A549 (cell line): ENCODE results near the gene IREB2. TPM values are rescaled to one million over a fixed set of nuclear protein-coding genes. Genes with fewer than 3 reads are reported as not detected.

Experiments used
- ATAC-seq, 2 experiments: fragments of 200-7000 bp in 1 of 2; fragments of >200 bp in 1 of 2; cut with Nextera tagmentation in 1 of 2; cut with Tn5 transposase in 1 of 2; 3 replicates each; pipeline versions ENCODE4 v1.8.0 to v1.9.1; 2018 to 2020; ENCODE audit warnings: mild to moderate bottlenecking in 1 of 2, moderate library complexity in 1 of 2
- CTCF ChIA-PET: fragments of 300-600 bp; sonication (Branson Sonifier 250); formaldehyde crosslinking; extraction: SDS; loops from one replicate; lab custom pipeline; 2021; ENCODE audit warnings: antibody characterized with exemption, inconsistent platforms; lab: Yijun Ruan, JAX
- POLR2A ChIA-PET: fragments of 350-600 bp; formaldehyde crosslinking; extraction: SDS; loops from one replicate; lab custom pipeline; 2021; ENCODE audit warnings: antibody characterized with exemption, inconsistent platforms; lab: Yijun Ruan, JAX
- DNase-seq, 2 experiments: peaks; one replicate each; pipeline versions ENCODE4 v3.0.0 to v3.0.0-alpha.2; 2011 to 2016; ENCODE audit warnings: low read depth in 1 of 2, low spot score in 1 of 2
- FAIRE-seq: peaks from 2 replicates; lab custom pipeline; 2011; peaks lifted over from hg19 to GRCh38; lab: Jason Lieb, UNC
- H3K27ac ChIP-seq, 2 experiments: fragments of >200 bp; sonication (Bioruptor Twin); formaldehyde crosslinking; 3 replicates each; pipeline ENCODE4 v1.5.1; 2016 to 2017
- H3K4me1 ChIP-seq: fragments of >200 bp; sonication (Bioruptor Twin); formaldehyde crosslinking; 3 replicates; pipeline ENCODE4 v1.6.1; 2016
- H3K4me2 ChIP-seq: fragments of >200 bp; sonication (Bioruptor Twin); formaldehyde crosslinking; 3 replicates; pipeline ENCODE4 v1.6.1; 2016
- H3K4me3 ChIP-seq: fragments of >200 bp; sonication (Bioruptor Twin); formaldehyde crosslinking; 3 replicates; pipeline ENCODE4 v1.5.1; 2016
- H3K9me3 ChIP-seq: fragments of >200 bp; sonication (Bioruptor Twin); formaldehyde crosslinking; 3 replicates; pipeline ENCODE4 v1.6.1; 2016
- BHLHE40 ChIP-seq: IDR thresholded peaks from 2 replicates; pipeline ENCODE4 v1.6.1; 2012; ENCODE audit warnings: low read depth, low read length, inconsistent platforms
- EHMT2 ChIP-seq: fragments of 200-600 bp; sonication (generic); IDR thresholded peaks from 2 replicates; pipeline ENCODE4 v1.6.1; 2016; ENCODE audit warnings: antibody characterized with exemption, low read depth, mild to moderate bottlenecking, moderate library complexity
- ESRRA ChIP-seq: fragments of 150-350 bp; IDR thresholded peaks from 2 replicates; pipeline ENCODE4 v1.6.1; 2014; ENCODE audit warnings: mild to moderate bottlenecking, low read length, borderline replicate concordance
- FOSB ChIP-seq: fragments of 250-450 bp; sonication (Bioruptor Pico); IDR thresholded peaks from 2 replicates; pipeline ENCODE4 v1.5.0; 2020; ENCODE audit warnings: mild to moderate bottlenecking, moderate library complexity
- NPAS2 ChIP-seq: fragments of 250-450 bp; sonication (Bioruptor Pico); IDR thresholded peaks from 2 replicates; pipeline ENCODE4 v1.8.0; 2022; ENCODE audit warnings: mild to moderate bottlenecking, moderate library complexity, borderline replicate concordance
- RAD21 ChIP-seq, 2 experiments: fragments of >200 bp in 1 of 2; sonication (Bioruptor Twin) in 1 of 2; formaldehyde crosslinking in 1 of 2; IDR thresholded peaks in 1 of 2; conservative IDR thresholded peaks in 1 of 2; 2 replicates in 1 of 2; 3 replicates in 1 of 2; pipeline ENCODE4 v1.6.1; 2012 to 2018; ENCODE audit warnings: inconsistent platforms in 1 of 2
- RCOR1 ChIP-seq: fragments of 150-350 bp; IDR thresholded peaks from 2 replicates; pipeline ENCODE4 v1.6.1; 2014; ENCODE audit warnings: antibody characterized with exemption, low read length, low read depth
- RFX5 ChIP-seq: fragments of 450-650 bp; IDR thresholded peaks from 2 replicates; pipeline ENCODE4 v1.7.1; 2014; ENCODE audit warnings: antibody characterized with exemption, mild to moderate bottlenecking, moderate library complexity
- RNF2 ChIP-seq: fragments of 200-600 bp; sonication (generic); IDR thresholded peaks from 2 replicates; pipeline ENCODE4 v1.6.1; 2016; ENCODE audit warnings: low read depth, mild to moderate bottlenecking, antibody characterized with exemption, moderate library complexity, borderline replicate concordance
- SMC3 ChIP-seq: fragments of >200 bp; sonication (Bioruptor Twin); formaldehyde crosslinking; IDR thresholded peaks from 3 replicates; pipeline ENCODE4 v1.6.1; 2018; ENCODE audit warnings: inconsistent platforms
- ZFP36 ChIP-seq: fragments of 450-650 bp; IDR thresholded peaks from 2 replicates; pipeline ENCODE4 v1.6.1; 2014; ENCODE audit warnings: borderline replicate concordance; ENCODE audit not compliant: partially characterized antibody
- WGBS: methylation state at CpG from one replicate; pipeline ENCODE4 v1.1.6; 2017; ENCODE audit errors: missing lambda C conversion rate; 5-methylcytosine and 5-hydroxymethylcytosine counted together
- polyA plus RNA-seq, 4 experiments: library from polyadenylated mRNA; depleted of rRNA in 3 of 4; stranded (reverse); fragments of >200 nt; fragmentation: RNase III in 1 of 4; extraction: RNeasy Plus Mini Kit Qiagen cat#74134 plus additional on column Dnase treatment in 1 of 4; gene quantifications; 2 replicates in 3 of 4; 3 replicates in 1 of 4; pipeline ENCODE4 v1.2.3, GENCODE V29; 2011 to 2017
- TF ChIP-seq, protein P1 (sequence below): fragments of 200-600 bp; sonication (generic); IDR thresholded peaks from 2 replicates; pipeline ENCODE4 v1.6.1; 2016; ENCODE audit warnings: antibody characterized with exemption, mild to moderate bottlenecking, moderate library complexity
- TF ChIP-seq, protein P2 (sequence below): IDR thresholded peaks from 2 replicates; pipeline ENCODE4 v1.6.1; 2012
- TF ChIP-seq, protein P3 (sequence below): fragments of 250-450 bp; sonication (Bioruptor Pico); IDR thresholded peaks from 2 replicates; pipeline ENCODE4 v1.5.0; 2020; ENCODE audit warnings: low read depth, mild to moderate bottlenecking, moderate library complexity
- TF ChIP-seq, protein P4 (sequence below): fragments of >200 bp; sonication (Bioruptor Twin); formaldehyde crosslinking; IDR thresholded peaks from 2 replicates; pipeline ENCODE4 v1.6.1; 2016
- TF ChIP-seq, protein P5 (sequence below): fragments of >200 bp; sonication (Bioruptor Twin); formaldehyde crosslinking; IDR thresholded peaks from 3 replicates; pipeline ENCODE4 v1.5.1; 2016

IREB2 gene
- polyA plus RNA-seq, 2 of the 4 experiments (the other 2 are of a cell fraction) = 37.3 to 78.1 TPM

DNA sequence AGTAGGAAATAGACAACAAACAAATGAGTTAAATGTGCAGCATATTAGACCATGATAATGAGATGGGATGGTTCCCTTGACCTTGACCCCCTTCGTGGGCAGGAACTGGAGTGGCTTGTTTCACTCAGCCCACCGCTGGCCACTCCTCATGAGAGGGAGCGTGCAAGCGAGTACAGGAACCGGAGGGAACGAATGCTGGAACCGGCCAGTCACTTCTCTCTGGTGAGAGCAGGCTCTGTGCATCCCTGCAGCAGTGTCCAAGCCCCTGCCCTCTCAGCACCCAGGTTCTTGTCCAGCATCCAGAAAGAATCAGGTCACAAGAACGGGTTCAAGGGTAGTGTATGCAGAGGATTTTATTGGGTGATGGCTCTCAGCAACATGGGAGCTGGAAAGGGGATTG lies 17.2 kb upstream of the IREB2 start:
- WGBS = 58% methylated on average over 8 of the region's 8 CpGs
- TF ChIP-seq ZFP36 (no peak), EHMT2 (no peak), BHLHE40 (no peak), RAD21 (conservative IDR thresholded peaks at IDR 0.05 in 1 of 2, IDR thresholded peaks at IDR 0.05 in 1 of 2) (no peak), RCOR1 (no peak), FOSB (CRISPR knock-in tag) (no peak), NPAS2 (no peak)
- TF ChIP-seq, protein P1, sequence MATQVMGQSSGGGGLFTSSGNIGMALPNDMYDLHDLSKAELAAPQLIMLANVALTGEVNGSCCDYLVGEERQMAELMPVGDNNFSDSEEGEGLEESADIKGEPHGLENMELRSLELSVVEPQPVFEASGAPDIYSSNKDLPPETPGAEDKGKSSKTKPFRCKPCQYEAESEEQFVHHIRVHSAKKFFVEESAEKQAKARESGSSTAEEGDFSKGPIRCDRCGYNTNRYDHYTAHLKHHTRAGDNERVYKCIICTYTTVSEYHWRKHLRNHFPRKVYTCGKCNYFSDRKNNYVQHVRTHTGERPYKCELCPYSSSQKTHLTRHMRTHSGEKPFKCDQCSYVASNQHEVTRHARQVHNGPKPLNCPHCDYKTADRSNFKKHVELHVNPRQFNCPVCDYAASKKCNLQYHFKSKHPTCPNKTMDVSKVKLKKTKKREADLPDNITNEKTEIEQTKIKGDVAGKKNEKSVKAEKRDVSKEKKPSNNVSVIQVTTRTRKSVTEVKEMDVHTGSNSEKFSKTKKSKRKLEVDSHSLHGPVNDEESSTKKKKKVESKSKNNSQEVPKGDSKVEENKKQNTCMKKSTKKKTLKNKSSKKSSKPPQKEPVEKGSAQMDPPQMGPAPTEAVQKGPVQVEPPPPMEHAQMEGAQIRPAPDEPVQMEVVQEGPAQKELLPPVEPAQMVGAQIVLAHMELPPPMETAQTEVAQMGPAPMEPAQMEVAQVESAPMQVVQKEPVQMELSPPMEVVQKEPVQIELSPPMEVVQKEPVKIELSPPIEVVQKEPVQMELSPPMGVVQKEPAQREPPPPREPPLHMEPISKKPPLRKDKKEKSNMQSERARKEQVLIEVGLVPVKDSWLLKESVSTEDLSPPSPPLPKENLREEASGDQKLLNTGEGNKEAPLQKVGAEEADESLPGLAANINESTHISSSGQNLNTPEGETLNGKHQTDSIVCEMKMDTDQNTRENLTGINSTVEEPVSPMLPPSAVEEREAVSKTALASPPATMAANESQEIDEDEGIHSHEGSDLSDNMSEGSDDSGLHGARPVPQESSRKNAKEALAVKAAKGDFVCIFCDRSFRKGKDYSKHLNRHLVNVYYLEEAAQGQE = no peak
- TF ChIP-seq, protein P2, sequence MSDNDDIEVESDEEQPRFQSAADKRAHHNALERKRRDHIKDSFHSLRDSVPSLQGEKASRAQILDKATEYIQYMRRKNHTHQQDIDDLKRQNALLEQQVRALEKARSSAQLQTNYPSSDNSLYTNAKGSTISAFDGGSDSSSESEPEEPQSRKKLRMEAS = no peak
- TF ChIP-seq, protein P3, sequence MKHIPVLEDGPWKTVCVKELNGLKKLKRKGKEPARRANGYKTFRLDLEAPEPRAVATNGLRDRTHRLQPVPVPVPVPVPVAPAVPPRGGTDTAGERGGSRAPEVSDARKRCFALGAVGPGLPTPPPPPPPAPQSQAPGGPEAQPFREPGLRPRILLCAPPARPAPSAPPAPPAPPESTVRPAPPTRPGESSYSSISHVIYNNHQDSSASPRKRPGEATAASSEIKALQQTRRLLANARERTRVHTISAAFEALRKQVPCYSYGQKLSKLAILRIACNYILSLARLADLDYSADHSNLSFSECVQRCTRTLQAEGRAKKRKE (CRISPR knock-in tag) = no peak
- TF ChIP-seq, protein P4, sequence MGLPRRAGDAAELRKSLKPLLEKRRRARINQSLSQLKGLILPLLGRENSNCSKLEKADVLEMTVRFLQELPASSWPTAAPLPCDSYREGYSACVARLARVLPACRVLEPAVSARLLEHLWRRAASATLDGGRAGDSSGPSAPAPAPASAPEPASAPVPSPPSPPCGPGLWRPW = no peak
- TF ChIP-seq, all 56 proteins: peak for 0
- FAIRE-seq (no peak), DNase-seq (no peak), ATAC-seq (no peak)
- Histone ChIP-seq H3K4me3 (no peak overlapping the region), H3K27ac (no peak overlapping the region), H3K4me2 (no peak overlapping the region), H3K9me3 (no peaks in the 10 kb centered on the region), H3K4me1 (no peaks in the 10 kb centered on the region)
- POLR2A ChIA-PET = no interaction called here
- CTCF ChIA-PET = interaction anchor here (0.7 to 19.5 kb wide), 9 partner anchors 14 to 462 kb away, joined by 3 to 571 read pairs (median 15); partner anchors contain the start of gene IREB2

DNA sequence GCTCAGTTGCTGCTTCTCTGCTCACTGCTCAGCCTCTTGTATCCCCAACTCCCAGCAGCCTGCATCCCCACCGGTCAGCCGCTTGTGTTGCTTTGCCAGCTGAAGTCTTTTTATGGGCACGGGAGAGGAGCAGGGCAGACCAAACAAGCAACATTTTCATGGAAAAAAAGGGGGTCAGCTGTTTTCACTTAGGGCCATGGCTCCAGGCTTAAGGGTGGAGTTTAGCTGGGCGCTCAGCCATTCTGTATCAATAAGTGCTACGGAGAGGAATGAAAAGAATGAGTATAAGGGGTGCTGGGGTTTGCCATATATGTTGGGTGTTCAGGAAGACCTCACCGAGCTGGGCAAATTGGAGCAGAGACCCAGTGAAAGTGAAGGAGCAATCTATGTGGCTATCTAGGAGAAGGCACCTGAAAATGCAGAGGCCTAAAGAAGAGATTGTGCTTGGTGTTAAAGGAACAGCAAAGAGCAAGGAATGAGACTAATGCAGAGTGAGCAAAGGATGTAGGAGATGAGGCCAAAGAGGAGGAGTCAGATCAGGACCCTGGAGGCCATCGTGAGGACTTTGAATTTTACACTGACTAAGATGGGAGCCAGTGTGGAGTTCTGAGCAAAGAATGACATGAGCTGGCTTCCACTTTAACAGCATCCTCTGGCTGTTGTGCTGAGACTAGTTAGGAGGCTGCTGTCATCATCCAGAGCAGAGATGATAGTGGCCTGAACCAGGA lies 16.6 kb upstream of the IREB2 start:
- ATAC-seq = peak; percentile 27 to 31; a peak in 1 of 6 replicates
- 50% methylated on average over 7 of the region's 7 CpGs for WGBS

DNA sequence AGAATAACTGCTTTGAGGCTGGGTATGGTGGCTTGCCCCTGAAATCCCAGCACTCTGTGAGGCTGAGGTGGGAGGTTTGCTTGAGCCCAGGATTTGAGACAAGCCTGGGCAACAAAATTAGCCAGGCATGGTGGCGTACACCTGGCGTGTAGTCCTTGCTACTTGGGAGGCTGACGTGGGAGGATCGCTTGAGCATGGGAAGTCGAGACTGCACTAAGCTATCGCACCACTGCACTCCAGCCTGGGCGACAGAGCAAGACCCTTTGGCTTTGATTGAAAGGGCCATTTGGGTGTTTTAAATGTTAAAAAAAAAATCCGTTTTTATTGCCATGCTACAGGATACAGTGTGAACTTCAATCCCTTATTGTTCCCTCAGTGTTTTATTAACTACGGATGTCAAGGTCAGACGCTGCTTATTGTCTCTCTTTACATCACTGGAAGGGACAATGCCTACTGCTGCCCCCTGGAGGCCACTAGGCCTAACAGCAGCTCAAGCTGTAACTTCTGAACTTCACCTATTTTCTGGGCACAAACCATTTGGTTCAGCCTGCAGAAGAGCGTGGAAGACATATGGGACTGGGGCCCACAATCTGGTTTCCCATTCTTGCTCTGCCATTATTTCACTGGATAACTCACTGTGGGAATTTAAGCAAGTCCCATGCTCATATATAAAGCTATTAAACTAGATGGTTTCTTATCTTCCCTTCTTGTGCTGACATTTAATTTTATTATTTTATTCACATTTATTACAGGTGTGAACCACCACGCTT lies 15.3 kb upstream of the IREB2 start:
- TF ChIP-seq SMC3 (peak; percentile 90), BHLHE40 (no peak), RAD21 (conservative IDR thresholded peaks at IDR 0.05 in 1 of 2, IDR thresholded peaks at IDR 0.05 in 1 of 2) (peak; percentile 64 to 72), ESRRA (0 out of 2 replicates have a peak, but pooled peaks have one; percentile 46)
- TF ChIP-seq, protein P5, sequence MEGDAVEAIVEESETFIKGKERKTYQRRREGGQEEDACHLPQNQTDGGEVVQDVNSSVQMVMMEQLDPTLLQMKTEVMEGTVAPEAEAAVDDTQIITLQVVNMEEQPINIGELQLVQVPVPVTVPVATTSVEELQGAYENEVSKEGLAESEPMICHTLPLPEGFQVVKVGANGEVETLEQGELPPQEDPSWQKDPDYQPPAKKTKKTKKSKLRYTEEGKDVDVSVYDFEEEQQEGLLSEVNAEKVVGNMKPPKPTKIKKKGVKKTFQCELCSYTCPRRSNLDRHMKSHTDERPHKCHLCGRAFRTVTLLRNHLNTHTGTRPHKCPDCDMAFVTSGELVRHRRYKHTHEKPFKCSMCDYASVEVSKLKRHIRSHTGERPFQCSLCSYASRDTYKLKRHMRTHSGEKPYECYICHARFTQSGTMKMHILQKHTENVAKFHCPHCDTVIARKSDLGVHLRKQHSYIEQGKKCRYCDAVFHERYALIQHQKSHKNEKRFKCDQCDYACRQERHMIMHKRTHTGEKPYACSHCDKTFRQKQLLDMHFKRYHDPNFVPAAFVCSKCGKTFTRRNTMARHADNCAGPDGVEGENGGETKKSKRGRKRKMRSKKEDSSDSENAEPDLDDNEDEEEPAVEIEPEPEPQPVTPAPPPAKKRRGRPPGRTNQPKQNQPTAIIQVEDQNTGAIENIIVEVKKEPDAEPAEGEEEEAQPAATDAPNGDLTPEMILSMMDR = peak; percentile 95
- H3K9me3 ChIP-seq = no peaks in the 10 kb centered on the region
- H3K4me2 ChIP-seq = peak overlapping the region; percentile 34; the same call in 2 of the 3 replicates
- 29% methylated on average over 12 of the region's 12 CpGs for WGBS
- FAIRE-seq (peak; percentile 99), ATAC-seq (peak; percentile 80 to 90), DNase-seq (peak; percentile 74 to 82)
- H3K4me1 ChIP-seq = no peaks in the 10 kb centered on the region
- CTCF ChIA-PET = interaction anchor here (0.6 to 19.5 kb wide), 52 partner anchors 12 to 579 kb away, joined by 3 to 571 read pairs (median 4); partner anchors contain the start of genes CRABP1, HYKK, IREB2 and SKIC8
- H3K27ac ChIP-seq = no peak overlapping the region
- POLR2A ChIA-PET = interaction anchor here (1.0 to 3.6 kb wide), 3 partner anchors 15 to 123 kb away, joined by 4 to 20 read pairs (median 4); partner anchors contain the start of genes IREB2 and SKIC8
- H3K4me3 ChIP-seq = no peak overlapping the region

More for the DNA sequence above, 16.6 kb upstream of the IREB2 start:
- ChIA-PET CTCF (interaction anchor here (0.6 to 19.5 kb wide), 17 partner anchors 13 to 462 kb away, joined by 3 to 571 read pairs (median 7); partner anchors contain the start of genes IREB2 and SKIC8), POLR2A (interaction anchor here (1.0 to 3.6 kb wide), 2 partner anchors 17 to 122 kb away, joined by 4 to 20 read pairs; partner anchors contain the start of genes IREB2 and SKIC8)
- FAIRE-seq (no peak), DNase-seq (no peak)
- Histone ChIP-seq H3K9me3 (no peaks in the 10 kb centered on the region), H3K4me3 (no peak overlapping the region), H3K4me1 (no peaks in the 10 kb centered on the region), H3K4me2 (no peak overlapping the region), H3K27ac (no peak overlapping the region)
- TF ChIP-seq RFX5 (no peak), RNF2 (no peak)
